ENCODE measurements around the gene KRTAP12-1. TPM values are rescaled to one million over a fixed set of nuclear protein-coding genes. Genes with fewer than 3 reads are reported as not detected.

Gene KRTAP12-1
- polyA plus RNA-seq, 3 donors: not detected

DNA sequence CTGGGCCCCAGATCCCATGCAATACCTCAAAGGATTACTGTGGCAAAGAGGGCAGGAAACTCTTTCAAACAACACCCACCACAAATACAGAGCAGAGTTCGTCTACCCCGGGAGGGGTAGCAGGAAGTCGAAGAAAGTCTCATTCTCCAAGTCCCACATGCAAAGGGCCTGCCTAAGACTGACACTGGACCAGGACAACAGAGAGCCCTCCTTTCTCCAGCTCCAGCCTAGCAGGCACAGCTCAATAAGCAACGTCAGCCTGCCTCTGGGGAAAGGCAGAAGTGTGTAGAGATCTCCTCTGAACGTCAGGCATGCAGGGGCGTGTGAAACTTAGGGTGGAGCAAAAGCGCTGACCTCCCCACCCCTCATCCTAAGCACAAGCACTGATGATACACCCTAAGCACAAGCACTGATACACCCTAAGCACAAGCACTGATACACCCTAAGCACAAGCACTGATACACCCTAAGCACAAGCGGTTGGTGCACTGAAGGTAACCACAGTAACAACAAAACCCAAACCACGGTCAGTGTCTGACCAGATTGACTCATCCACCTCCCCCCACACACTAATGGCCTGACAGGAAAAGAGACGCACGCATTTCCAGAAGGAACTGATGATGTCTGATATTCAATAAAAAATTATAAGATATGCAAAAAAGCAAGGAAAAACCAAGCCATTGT lies 22.9 kb downstream of the KRTAP12-1 start:
- Mint-ChIP-seq H3K27me3 (ENCODE audit: low read depth in 3 of 3) (peaks cover 8 to 11% (median 10%) of the 10 kb centered on the region in 3 donors), H3K4me3 (no peak overlapping the region), H3K36me3 (no peaks in the 10 kb centered on the region), H3K27ac (peak overlapping the region in 2 of 7 donors; percentile 14 to 36), H3K9me3 (peaks cover 25 to 55% (median 41%) of the 10 kb centered on the region in 7 donors), H3K4me1 (no peaks in the 10 kb centered on the region)
- no peaks in the 10 kb centered on the region for H3K79me2 ChIP-seq (ENCODE audit: insufficient read depth, low read length)
- H3K27me3 ChIP-seq (ENCODE audit: control insufficient read depth in 2 of 2, insufficient read depth in 2 of 2, low read length in 2 of 2): no peaks in the 10 kb centered on the region
- no peak overlapping the region for H2AFZ ChIP-seq (ENCODE audit: insufficient read depth, low read depth, low read length, poor library complexity, severe bottlenecking)
- TF ChIP-seq, protein P1, sequence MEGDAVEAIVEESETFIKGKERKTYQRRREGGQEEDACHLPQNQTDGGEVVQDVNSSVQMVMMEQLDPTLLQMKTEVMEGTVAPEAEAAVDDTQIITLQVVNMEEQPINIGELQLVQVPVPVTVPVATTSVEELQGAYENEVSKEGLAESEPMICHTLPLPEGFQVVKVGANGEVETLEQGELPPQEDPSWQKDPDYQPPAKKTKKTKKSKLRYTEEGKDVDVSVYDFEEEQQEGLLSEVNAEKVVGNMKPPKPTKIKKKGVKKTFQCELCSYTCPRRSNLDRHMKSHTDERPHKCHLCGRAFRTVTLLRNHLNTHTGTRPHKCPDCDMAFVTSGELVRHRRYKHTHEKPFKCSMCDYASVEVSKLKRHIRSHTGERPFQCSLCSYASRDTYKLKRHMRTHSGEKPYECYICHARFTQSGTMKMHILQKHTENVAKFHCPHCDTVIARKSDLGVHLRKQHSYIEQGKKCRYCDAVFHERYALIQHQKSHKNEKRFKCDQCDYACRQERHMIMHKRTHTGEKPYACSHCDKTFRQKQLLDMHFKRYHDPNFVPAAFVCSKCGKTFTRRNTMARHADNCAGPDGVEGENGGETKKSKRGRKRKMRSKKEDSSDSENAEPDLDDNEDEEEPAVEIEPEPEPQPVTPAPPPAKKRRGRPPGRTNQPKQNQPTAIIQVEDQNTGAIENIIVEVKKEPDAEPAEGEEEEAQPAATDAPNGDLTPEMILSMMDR (IDR thresholded peaks at IDR 0.05): no peak
- no peaks in the 10 kb centered on the region for H4K20me1 ChIP-seq (ENCODE audit: insufficient read depth, low read length)
- H3K4me2 ChIP-seq (replicated peaks; ENCODE audit: extremely low read depth, low read length, poor library complexity, severe bottlenecking): no peak overlapping the region
- H3K9me3 ChIP-seq (replicated peaks in 1 of 2; ENCODE audit: control insufficient read depth in 1 of 2, insufficient read depth in 1 of 2, low read length in 2 of 2): peaks cover 16 to 46% of the 10 kb centered on the region in 2 donors
- no peak overlapping the region for H3K27ac ChIP-seq (ENCODE audit: low read depth in 1 of 2, low read length in 2 of 2)
- no peak for DNase-seq
- H3K4me3 ChIP-seq (replicated peaks in 1 of 3; ENCODE audit: low read depth in 2 of 3, low read length in 3 of 3): no peak overlapping the region
- no peak overlapping the region for H3K9ac ChIP-seq (ENCODE audit: insufficient read depth, low read length, poor library complexity, severe bottlenecking)
- intact Hi-C loops (cut with micrococcal nuclease): no loop called here
- H3K4me1 ChIP-seq (ENCODE audit: control insufficient read depth in 1 of 2, insufficient read depth in 2 of 2, low read length in 2 of 2): no peaks in the 10 kb centered on the region
- WGBS (ENCODE audit: insufficient coverage): 35% methylated on average over 3 of the region's 11 CpGs
- no peaks in the 10 kb centered on the region for H3K36me3 ChIP-seq (replicated peaks in 1 of 2; ENCODE audit: control insufficient read depth in 1 of 2, insufficient read depth in 2 of 2, low read length in 2 of 2)

GRCh38 chr21:44658541-44658910 lies 23.4 kb downstream of the KRTAP12-1 start:
- H3K9me3 Mint-ChIP-seq: peaks cover 27 to 58% (median 42%) of the 10 kb centered on the region in 7 donors

More at GRCh38 chr21:44658541-44658910, 23.4 kb downstream of the KRTAP12-1 start:
- H4K20me1 ChIP-seq (ENCODE audit: insufficient read depth, low read length): no peaks in the 10 kb centered on the region
- no peak overlapping the region for H3K4me3 ChIP-seq (replicated peaks in 1 of 3; ENCODE audit: low read depth in 2 of 3, low read length in 3 of 3)
- H3K79me2 ChIP-seq (ENCODE audit: insufficient read depth, low read length): no peaks in the 10 kb centered on the region
- H3K36me3 ChIP-seq (replicated peaks in 1 of 2; ENCODE audit: control insufficient read depth in 1 of 2, insufficient read depth in 2 of 2, low read length in 2 of 2): no peaks in the 10 kb centered on the region
- H3K4me1 ChIP-seq (ENCODE audit: control insufficient read depth in 1 of 2, insufficient read depth in 2 of 2, low read length in 2 of 2): no peaks in the 10 kb centered on the region
- H3K4me2 ChIP-seq (replicated peaks; ENCODE audit: extremely low read depth, low read length, poor library complexity, severe bottlenecking): no peak overlapping the region
- H3K27me3 ChIP-seq (ENCODE audit: control insufficient read depth in 2 of 2, insufficient read depth in 2 of 2, low read length in 2 of 2): no peaks in the 10 kb centered on the region
- H3K36me3 Mint-ChIP-seq: no peaks in the 10 kb centered on the region
- no peak overlapping the region for H3K27ac Mint-ChIP-seq
- TF ChIP-seq, protein P1 (IDR thresholded peaks at IDR 0.05): no peak
- H3K27ac ChIP-seq (ENCODE audit: low read depth in 1 of 2, low read length in 2 of 2): no peak overlapping the region
- H3K4me3 Mint-ChIP-seq: no peak overlapping the region
- no peaks in the 10 kb centered on the region for H3K4me1 Mint-ChIP-seq
- peaks cover 16 to 51% of the 10 kb centered on the region in 2 donors for H3K9me3 ChIP-seq (replicated peaks in 1 of 2; ENCODE audit: control insufficient read depth in 1 of 2, insufficient read depth in 1 of 2, low read length in 2 of 2)
- no peak for DNase-seq
- H2AFZ ChIP-seq (ENCODE audit: insufficient read depth, low read depth, low read length, poor library complexity, severe bottlenecking): no peak overlapping the region
- intact Hi-C loops (cut with micrococcal nuclease): no loop called here
- no CpG with 5 or more reads among the region's 5 CpGs for WGBS (ENCODE audit: insufficient coverage)
- peaks cover 8 to 14% (median 10%) of the 10 kb centered on the region in 3 donors for H3K27me3 Mint-ChIP-seq (ENCODE audit: low read depth in 3 of 3)
- no peak overlapping the region for H3K9ac ChIP-seq (ENCODE audit: insufficient read depth, low read length, poor library complexity, severe bottlenecking)

All from CD14-positive monocyte (primary cell).